Neural progenitor cell (in vitro differentiated cells): ENCODE measurements around the gene LRP1-AS.

Experiments
- EZH2phosphoT487 ChIP-seq: fragments of 200-600 bp; sonication (generic); IDR thresholded peaks from 2 replicates; pipeline ENCODE4 v1.6.1; 2017; ENCODE audit warnings: antibody characterized with exemption
- TF ChIP-seq, protein P1 (sequence below): fragments of 200-600 bp; sonication (generic); IDR thresholded peaks from 2 replicates; pipeline ENCODE4 v1.5.1; 2017; ENCODE audit warnings: antibody characterized with exemption, mild to moderate bottlenecking

DNA sequence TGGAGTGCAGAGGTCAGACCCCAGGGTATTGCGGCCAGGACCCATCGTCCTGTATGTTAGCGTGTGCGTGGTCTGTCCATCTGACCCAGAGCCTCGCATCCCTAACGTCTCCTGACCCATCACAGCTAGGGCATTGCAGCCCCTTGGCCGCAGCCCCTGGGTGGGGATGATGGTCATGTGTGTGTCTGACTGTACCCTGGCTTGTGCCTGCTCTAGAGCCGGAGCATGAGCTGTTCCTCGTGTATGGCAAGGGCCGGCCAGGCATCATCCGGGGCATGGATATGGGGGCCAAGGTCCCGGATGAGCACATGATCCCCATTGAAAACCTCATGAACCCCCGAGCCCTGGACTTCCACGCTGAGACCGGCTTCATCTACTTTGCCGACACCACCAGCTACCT, 10.8 kb upstream of the LRP1-AS start:
- TF ChIP-seq, protein P1, sequence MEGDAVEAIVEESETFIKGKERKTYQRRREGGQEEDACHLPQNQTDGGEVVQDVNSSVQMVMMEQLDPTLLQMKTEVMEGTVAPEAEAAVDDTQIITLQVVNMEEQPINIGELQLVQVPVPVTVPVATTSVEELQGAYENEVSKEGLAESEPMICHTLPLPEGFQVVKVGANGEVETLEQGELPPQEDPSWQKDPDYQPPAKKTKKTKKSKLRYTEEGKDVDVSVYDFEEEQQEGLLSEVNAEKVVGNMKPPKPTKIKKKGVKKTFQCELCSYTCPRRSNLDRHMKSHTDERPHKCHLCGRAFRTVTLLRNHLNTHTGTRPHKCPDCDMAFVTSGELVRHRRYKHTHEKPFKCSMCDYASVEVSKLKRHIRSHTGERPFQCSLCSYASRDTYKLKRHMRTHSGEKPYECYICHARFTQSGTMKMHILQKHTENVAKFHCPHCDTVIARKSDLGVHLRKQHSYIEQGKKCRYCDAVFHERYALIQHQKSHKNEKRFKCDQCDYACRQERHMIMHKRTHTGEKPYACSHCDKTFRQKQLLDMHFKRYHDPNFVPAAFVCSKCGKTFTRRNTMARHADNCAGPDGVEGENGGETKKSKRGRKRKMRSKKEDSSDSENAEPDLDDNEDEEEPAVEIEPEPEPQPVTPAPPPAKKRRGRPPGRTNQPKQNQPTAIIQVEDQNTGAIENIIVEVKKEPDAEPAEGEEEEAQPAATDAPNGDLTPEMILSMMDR = no peak
- no peak for TF ChIP-seq EZH2phosphoT487
